ENCODE data around the gene FSIP1. TPM values are rescaled to one million over a fixed set of nuclear protein-coding genes. Genes with fewer than 3 reads are reported as not detected.

Gene FSIP1
- total RNA-seq, 2 experiments from 2014 or later: 0.50 to 0.56 TPM

- H3K27ac Mint-ChIP-seq: no peak overlapping the region
- H3K4me3 Mint-ChIP-seq: no peak overlapping the region
- H3K9me3 Mint-ChIP-seq (ENCODE audit: low read depth): no peaks in the 10 kb centered on the region
- no peaks in the 10 kb centered on the region for H3K36me3 Mint-ChIP-seq
- ATAC-seq: no peak
- H3K4me1 Mint-ChIP-seq: peaks cover 15% of the 10 kb centered on the region
- no peak for DNase-seq
- H3K27me3 Mint-ChIP-seq: peaks cover 3% of the 10 kb centered on the region
- CTCF ChIA-PET: interaction anchor here (1.0 to 1.2 kb wide), 2 partner anchors 15 to 167 kb away, joined by 4 read pairs; no protein-coding TSS in a partner anchor
Measured at GRCh38 chr15:39589815-39590644, 192.6 kb downstream of the FSIP1 start.

GRCh38 chr15:39589193-39589814, 193.3 kb downstream of the FSIP1 start:
- no peak overlapping the region for H3K4me3 Mint-ChIP-seq
- ATAC-seq (no peak), DNase-seq (no peak)
- no peaks in the 10 kb centered on the region for H3K36me3 Mint-ChIP-seq
- peaks cover 3% of the 10 kb centered on the region for H3K27me3 Mint-ChIP-seq
- CTCF ChIA-PET: interaction anchor here (1.0 kb wide), 1 partner anchor 168 kb away, joined by 4 read pairs; no protein-coding TSS in a partner anchor
- no peaks in the 10 kb centered on the region for H3K9me3 Mint-ChIP-seq (ENCODE audit: low read depth)
- H3K4me1 Mint-ChIP-seq: peaks cover 15% of the 10 kb centered on the region
- no peak overlapping the region for H3K27ac Mint-ChIP-seq

- H3K27me3 Mint-ChIP-seq: peaks cover 3% of the 10 kb centered on the region
- CTCF ChIA-PET: no interaction called here
- no peaks in the 10 kb centered on the region for H3K36me3 Mint-ChIP-seq
- H3K4me1 Mint-ChIP-seq: peaks cover 9% of the 10 kb centered on the region
- DNase-seq: no peak
- no peaks in the 10 kb centered on the region for H3K9me3 Mint-ChIP-seq (ENCODE audit: low read depth)
- no peak overlapping the region for H3K27ac Mint-ChIP-seq
- no peak for ATAC-seq
- H3K4me3 Mint-ChIP-seq: no peak overlapping the region
Measured at GRCh38 chr15:39588531-39589192, 194.0 kb downstream of the FSIP1 start.

- H3K27ac Mint-ChIP-seq: no peak overlapping the region
- H3K36me3 Mint-ChIP-seq: no peaks in the 10 kb centered on the region
- peaks cover 9% of the 10 kb centered on the region for H3K4me1 Mint-ChIP-seq
- ATAC-seq: no peak
- no peak overlapping the region for H3K4me3 Mint-ChIP-seq
- CTCF ChIA-PET: interaction anchor here (1.5 kb wide), 1 partner anchor 37 kb away, joined by 6 read pairs; no protein-coding TSS in a partner anchor
- peaks cover 5% of the 10 kb centered on the region for H3K27me3 Mint-ChIP-seq
- DNase-seq: no peak
- H3K9me3 Mint-ChIP-seq (ENCODE audit: low read depth): no peaks in the 10 kb centered on the region
Measured at GRCh38 chr15:39587731-39588530, 194.7 kb downstream of the FSIP1 start.

- Mint-ChIP-seq H3K36me3 (no peaks in the 10 kb centered on the region), H3K4me1 (peaks cover 9% of the 10 kb centered on the region), H3K9me3 (ENCODE audit: low read depth) (no peaks in the 10 kb centered on the region), H3K27me3 (peaks cover 8% of the 10 kb centered on the region), H3K27ac (no peak overlapping the region), H3K4me3 (no peak overlapping the region)
- DNase-seq (no peak), ATAC-seq (no peak)
- CTCF ChIA-PET: interaction anchor here (0.6 to 2.1 kb wide), 3 partner anchors 38 to 169 kb away, joined by 3 to 14 read pairs (median 6); no protein-coding TSS in a partner anchor
Measured at GRCh38 chr15:39587096-39587721, 195.4 kb downstream of the FSIP1 start.

GRCh38 chr15:39586387-39587095, 196.1 kb downstream of the FSIP1 start:
- ATAC-seq (no peak), DNase-seq (no peak)
- Mint-ChIP-seq H3K9me3 (ENCODE audit: low read depth) (no peaks in the 10 kb centered on the region), H3K27ac (no peak overlapping the region), H3K27me3 (peaks cover 15% of the 10 kb centered on the region), H3K4me3 (no peak overlapping the region), H3K36me3 (no peaks in the 10 kb centered on the region), H3K4me1 (peaks cover 11% of the 10 kb centered on the region)
- CTCF ChIA-PET: interaction anchor here (0.6 to 2.1 kb wide), 5 partner anchors 39 to 187 kb away, joined by 3 to 14 read pairs (median 3); no protein-coding TSS in a partner anchor

- no peak overlapping the region for H3K4me3 Mint-ChIP-seq
- peaks cover 16% of the 10 kb centered on the region for H3K4me1 Mint-ChIP-seq
- no peaks in the 10 kb centered on the region for H3K9me3 Mint-ChIP-seq (ENCODE audit: low read depth)
- H3K36me3 Mint-ChIP-seq: no peaks in the 10 kb centered on the region
- H3K27ac Mint-ChIP-seq: no peak overlapping the region
- ATAC-seq: no peak
- CTCF ChIA-PET: interaction anchor here (0.8 to 2.1 kb wide), 3 partner anchors 100 to 188 kb away, joined by 3 to 14 read pairs (median 3); no protein-coding TSS in a partner anchor
- no peak for DNase-seq
- H3K27me3 Mint-ChIP-seq: peaks cover 19% of the 10 kb centered on the region
Measured at GRCh38 chr15:39585871-39586301, 196.8 kb downstream of the FSIP1 start.

GRCh38 chr15:39585389-39585841, 197.2 kb downstream of the FSIP1 start:
- H3K4me3 Mint-ChIP-seq: no peak overlapping the region
- peaks cover 19% of the 10 kb centered on the region for H3K27me3 Mint-ChIP-seq
- CTCF ChIA-PET: interaction anchor here (1.2 to 2.1 kb wide), 2 partner anchors 100 to 171 kb away, joined by 3 to 14 read pairs; no protein-coding TSS in a partner anchor
- no peak for ATAC-seq
- H3K27ac Mint-ChIP-seq: no peak overlapping the region
- DNase-seq: no peak
- no peaks in the 10 kb centered on the region for H3K9me3 Mint-ChIP-seq (ENCODE audit: low read depth)
- H3K36me3 Mint-ChIP-seq: no peaks in the 10 kb centered on the region
- peaks cover 16% of the 10 kb centered on the region for H3K4me1 Mint-ChIP-seq

- Mint-ChIP-seq H3K27me3 (peaks cover 22% of the 10 kb centered on the region), H3K4me3 (no peak overlapping the region), H3K9me3 (ENCODE audit: low read depth) (no peaks in the 10 kb centered on the region), H3K36me3 (no peaks in the 10 kb centered on the region), H3K4me1 (peaks cover 18% of the 10 kb centered on the region), H3K27ac (no peak overlapping the region)
- CTCF ChIA-PET: interaction anchor here (5.8 kb wide), 1 partner anchor 171 kb away, joined by 85 read pairs; no protein-coding TSS in a partner anchor
- no peak for ATAC-seq
- DNase-seq: no peak
Measured at GRCh38 chr15:39584662-39585388, 197.8 kb downstream of the FSIP1 start.

GRCh38 chr15:39584266-39584659, 198.4 kb downstream of the FSIP1 start:
- Mint-ChIP-seq H3K9me3 (ENCODE audit: low read depth) (no peaks in the 10 kb centered on the region), H3K4me3 (no peak overlapping the region), H3K27ac (no peak overlapping the region), H3K36me3 (no peaks in the 10 kb centered on the region), H3K4me1 (peaks cover 21% of the 10 kb centered on the region), H3K27me3 (peaks cover 27% of the 10 kb centered on the region)
- no peak for ATAC-seq
- DNase-seq: no peak
- CTCF ChIA-PET: interaction anchor here (5.8 kb wide), 1 partner anchor 172 kb away, joined by 85 read pairs; no protein-coding TSS in a partner anchor

- no peaks in the 10 kb centered on the region for H3K9me3 Mint-ChIP-seq (ENCODE audit: low read depth)
- H3K27ac Mint-ChIP-seq: no peak overlapping the region
- peaks cover 21% of the 10 kb centered on the region for H3K4me1 Mint-ChIP-seq
- ATAC-seq (no peak), DNase-seq (peak; percentile 56)
- no peak overlapping the region for H3K4me3 Mint-ChIP-seq
- CTCF ChIA-PET: interaction anchor here (5.8 kb wide), 1 partner anchor 172 kb away, joined by 85 read pairs; no protein-coding TSS in a partner anchor
- H3K27me3 Mint-ChIP-seq: peaks cover 33% of the 10 kb centered on the region
- no peaks in the 10 kb centered on the region for H3K36me3 Mint-ChIP-seq
Measured at GRCh38 chr15:39583596-39584265, 198.9 kb downstream of the FSIP1 start.
